GM04504 (cell line): ENCODE data around the gene SENP8.

Experiments
- DNase-seq: peaks from one replicate; pipeline ENCODE4 v3.0.0-alpha.2; 2012; ENCODE audit warnings: low read depth

SENP8 gene

GRCh38 chr15:72175186-72176044, 57.2 kb downstream of the SENP8 start:
- DNase-seq: no peak

GRCh38 chr15:72176159-72176558, 58.0 kb downstream of the SENP8 start:
- DNase-seq: no peak

- no peak for DNase-seq
Measured at GRCh38 chr15:72176743-72177142, 58.5 kb downstream of the SENP8 start.

- no peak for DNase-seq
Measured at GRCh38 chr15:72178976-72179585, 60.9 kb downstream of the SENP8 start.

- DNase-seq: no peak
Measured at GRCh38 chr15:72179950-72180581, 61.9 kb downstream of the SENP8 start.

GRCh38 chr15:72180761-72181324, 62.6 kb downstream of the SENP8 start:
- DNase-seq: no peak

- DNase-seq: no peak
Measured at GRCh38 chr15:72182244-72182643, 64.0 kb downstream of the SENP8 start.

GRCh38 chr15:72182673-72183072, 64.5 kb downstream of the SENP8 start:
- DNase-seq: no peak

GRCh38 chr15:72183781-72184164, 65.6 kb downstream of the SENP8 start:
- DNase-seq: no peak

GRCh38 chr15:72184165-72184811, 66.1 kb downstream of the SENP8 start:
- DNase-seq: no peak

GRCh38 chr15:72189250-72189902, 71.2 kb downstream of the SENP8 start:
- DNase-seq: no peak

GRCh38 chr15:72192416-72192815, 74.2 kb downstream of the SENP8 start:
- no peak for DNase-seq
